Measurements from ENCODE around the gene PCDH18. TPM values are rescaled to one million over a fixed set of nuclear protein-coding genes. Genes with fewer than 3 reads are reported as not detected.

Gene PCDH18
- polyA plus RNA-seq, 3 donors: not detected

DNA sequence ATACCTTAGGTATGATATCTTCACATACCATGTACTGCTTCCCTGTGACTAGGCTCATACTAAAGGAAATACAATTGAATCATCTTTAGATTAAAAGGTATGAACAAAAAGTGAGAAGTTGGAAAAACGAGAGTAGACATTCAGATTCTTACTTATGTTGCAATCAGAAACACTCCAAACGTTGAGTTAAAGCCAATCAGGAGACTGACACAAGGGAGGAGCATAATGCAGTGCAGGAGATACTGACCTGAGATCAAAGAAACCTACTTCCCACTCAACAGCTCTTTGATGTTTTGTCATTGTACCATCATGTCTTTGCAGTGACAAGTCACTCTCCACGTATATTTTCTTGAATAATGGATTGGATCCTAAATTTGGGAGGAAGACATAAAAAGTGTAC is 8.9 kb upstream of the PCDH18 start:
- Histone ChIP-seq H3K4me3 (replicated peaks in 1 of 3; ENCODE audit: low read depth in 2 of 3, low read length in 3 of 3) (no peak overlapping the region), H3K36me3 (replicated peaks in 1 of 2; ENCODE audit: control insufficient read depth in 1 of 2, insufficient read depth in 2 of 2, low read length in 2 of 2) (no peaks in the 10 kb centered on the region), H3K9ac (ENCODE audit: insufficient read depth, low read length, poor library complexity, severe bottlenecking) (no peak overlapping the region), H3K4me2 (replicated peaks; ENCODE audit: extremely low read depth, low read length, poor library complexity, severe bottlenecking) (no peak overlapping the region), H3K9me3 (replicated peaks in 1 of 2; ENCODE audit: control insufficient read depth in 1 of 2, insufficient read depth in 1 of 2, low read length in 2 of 2) (no peaks in the 10 kb centered on the region), H2AFZ (ENCODE audit: insufficient read depth, low read depth, low read length, poor library complexity, severe bottlenecking) (no peak overlapping the region), H3K27ac (ENCODE audit: low read depth in 1 of 2, low read length in 2 of 2) (no peak overlapping the region), H3K27me3 (ENCODE audit: control insufficient read depth in 2 of 2, insufficient read depth in 2 of 2, low read length in 2 of 2) (no peaks in the 10 kb centered on the region), H3K4me1 (ENCODE audit: control insufficient read depth in 1 of 2, insufficient read depth in 2 of 2, low read length in 2 of 2) (no peaks in the 10 kb centered on the region), H4K20me1 (ENCODE audit: insufficient read depth, low read length) (no peaks in the 10 kb centered on the region), H3K79me2 (ENCODE audit: insufficient read depth, low read length) (no peaks in the 10 kb centered on the region)
- Mint-ChIP-seq H3K27ac (no peak overlapping the region), H3K4me3 (no peak overlapping the region), H3K27me3 (ENCODE audit: low read depth in 3 of 3) (peaks cover 0 to 2% (median 0%) of the 10 kb centered on the region in 3 donors), H3K9me3 (peaks cover 0 to 3% (median 0%) of the 10 kb centered on the region in 7 donors), H3K36me3 (no peaks in the 10 kb centered on the region), H3K4me1 (no peaks in the 10 kb centered on the region)
- intact Hi-C loops (cut with micrococcal nuclease): no loop called here
- TF ChIP-seq, protein P1, sequence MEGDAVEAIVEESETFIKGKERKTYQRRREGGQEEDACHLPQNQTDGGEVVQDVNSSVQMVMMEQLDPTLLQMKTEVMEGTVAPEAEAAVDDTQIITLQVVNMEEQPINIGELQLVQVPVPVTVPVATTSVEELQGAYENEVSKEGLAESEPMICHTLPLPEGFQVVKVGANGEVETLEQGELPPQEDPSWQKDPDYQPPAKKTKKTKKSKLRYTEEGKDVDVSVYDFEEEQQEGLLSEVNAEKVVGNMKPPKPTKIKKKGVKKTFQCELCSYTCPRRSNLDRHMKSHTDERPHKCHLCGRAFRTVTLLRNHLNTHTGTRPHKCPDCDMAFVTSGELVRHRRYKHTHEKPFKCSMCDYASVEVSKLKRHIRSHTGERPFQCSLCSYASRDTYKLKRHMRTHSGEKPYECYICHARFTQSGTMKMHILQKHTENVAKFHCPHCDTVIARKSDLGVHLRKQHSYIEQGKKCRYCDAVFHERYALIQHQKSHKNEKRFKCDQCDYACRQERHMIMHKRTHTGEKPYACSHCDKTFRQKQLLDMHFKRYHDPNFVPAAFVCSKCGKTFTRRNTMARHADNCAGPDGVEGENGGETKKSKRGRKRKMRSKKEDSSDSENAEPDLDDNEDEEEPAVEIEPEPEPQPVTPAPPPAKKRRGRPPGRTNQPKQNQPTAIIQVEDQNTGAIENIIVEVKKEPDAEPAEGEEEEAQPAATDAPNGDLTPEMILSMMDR (IDR thresholded peaks at IDR 0.05): no peak
- no CpG with 5 or more reads among the region's 3 CpGs for WGBS (ENCODE audit: insufficient coverage)
- DNase-seq: no peak

GRCh38 chr4:137540356-137540755 is 8.1 kb upstream of the PCDH18 start:
- H3K79me2 ChIP-seq (ENCODE audit: insufficient read depth, low read length): no peaks in the 10 kb centered on the region

More at GRCh38 chr4:137540356-137540755, 8.1 kb upstream of the PCDH18 start:
- Mint-ChIP-seq H3K27me3 (ENCODE audit: low read depth in 3 of 3) (peaks cover 0 to 2% (median 0%) of the 10 kb centered on the region in 3 donors), H3K9me3 (peaks cover 0 to 3% (median 0%) of the 10 kb centered on the region in 7 donors), H3K36me3 (no peaks in the 10 kb centered on the region), H3K4me1 (no peaks in the 10 kb centered on the region), H3K27ac (no peak overlapping the region), H3K4me3 (no peak overlapping the region)
- Histone ChIP-seq H3K4me2 (replicated peaks; ENCODE audit: extremely low read depth, low read length, poor library complexity, severe bottlenecking) (no peak overlapping the region), H3K27ac (ENCODE audit: low read depth in 1 of 2, low read length in 2 of 2) (no peak overlapping the region), H3K4me1 (ENCODE audit: control insufficient read depth in 1 of 2, insufficient read depth in 2 of 2, low read length in 2 of 2) (no peaks in the 10 kb centered on the region), H3K4me3 (replicated peaks in 1 of 3; ENCODE audit: low read depth in 2 of 3, low read length in 3 of 3) (no peak overlapping the region), H3K9ac (ENCODE audit: insufficient read depth, low read length, poor library complexity, severe bottlenecking) (no peak overlapping the region), H3K9me3 (replicated peaks in 1 of 2; ENCODE audit: control insufficient read depth in 1 of 2, insufficient read depth in 1 of 2, low read length in 2 of 2) (no peaks in the 10 kb centered on the region), H3K36me3 (replicated peaks in 1 of 2; ENCODE audit: control insufficient read depth in 1 of 2, insufficient read depth in 2 of 2, low read length in 2 of 2) (no peaks in the 10 kb centered on the region), H3K27me3 (ENCODE audit: control insufficient read depth in 2 of 2, insufficient read depth in 2 of 2, low read length in 2 of 2) (no peaks in the 10 kb centered on the region), H4K20me1 (ENCODE audit: insufficient read depth, low read length) (no peaks in the 10 kb centered on the region), H2AFZ (ENCODE audit: insufficient read depth, low read depth, low read length, poor library complexity, severe bottlenecking) (no peak overlapping the region)
- intact Hi-C loops (cut with micrococcal nuclease): no loop called here
- no peak for DNase-seq
- TF ChIP-seq, protein P1 (IDR thresholded peaks at IDR 0.05): no peak
